ENCODE results near the gene ZFPL1. TPM values are rescaled to one million over a fixed set of nuclear protein-coding genes. Genes with fewer than 3 reads are reported as not detected.

Gene ZFPL1
- total and polyA plus RNA-seq, 9 of the 15 experiments (the other 6 are each of a cell fraction or from before 2014, with no cell fraction given) = 3.7 to 37.5 (median 22.7) TPM

GRCh38 chr11:65040847-65041622 lies 43.0 kb upstream of the ZFPL1 start, which contains the start of gene SAC3D1 (continued):
- TF ChIP-seq, protein P1, sequence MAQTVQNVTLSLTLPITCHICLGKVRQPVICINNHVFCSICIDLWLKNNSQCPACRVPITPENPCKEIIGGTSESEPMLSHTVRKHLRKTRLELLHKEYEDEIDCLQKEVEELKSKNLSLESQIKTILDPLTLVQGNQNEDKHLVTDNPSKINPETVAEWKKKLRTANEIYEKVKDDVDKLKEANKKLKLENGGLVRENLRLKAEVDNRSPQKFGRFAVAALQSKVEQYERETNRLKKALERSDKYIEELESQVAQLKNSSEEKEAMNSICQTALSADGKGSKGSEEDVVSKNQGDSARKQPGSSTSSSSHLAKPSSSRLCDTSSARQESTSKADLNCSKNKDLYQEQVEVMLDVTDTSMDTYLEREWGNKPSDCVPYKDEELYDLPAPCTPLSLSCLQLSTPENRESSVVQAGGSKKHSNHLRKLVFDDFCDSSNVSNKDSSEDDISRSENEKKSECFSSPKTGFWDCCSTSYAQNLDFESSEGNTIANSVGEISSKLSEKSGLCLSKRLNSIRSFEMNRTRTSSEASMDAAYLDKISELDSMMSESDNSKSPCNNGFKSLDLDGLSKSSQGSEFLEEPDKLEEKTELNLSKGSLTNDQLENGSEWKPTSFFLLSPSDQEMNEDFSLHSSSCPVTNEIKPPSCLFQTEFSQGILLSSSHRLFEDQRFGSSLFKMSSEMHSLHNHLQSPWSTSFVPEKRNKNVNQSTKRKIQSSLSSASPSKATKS (CRISPR knock-in tag; IDR thresholded peaks at IDR 0.05) = no peak
- TF ChIP-seq, protein P2, sequence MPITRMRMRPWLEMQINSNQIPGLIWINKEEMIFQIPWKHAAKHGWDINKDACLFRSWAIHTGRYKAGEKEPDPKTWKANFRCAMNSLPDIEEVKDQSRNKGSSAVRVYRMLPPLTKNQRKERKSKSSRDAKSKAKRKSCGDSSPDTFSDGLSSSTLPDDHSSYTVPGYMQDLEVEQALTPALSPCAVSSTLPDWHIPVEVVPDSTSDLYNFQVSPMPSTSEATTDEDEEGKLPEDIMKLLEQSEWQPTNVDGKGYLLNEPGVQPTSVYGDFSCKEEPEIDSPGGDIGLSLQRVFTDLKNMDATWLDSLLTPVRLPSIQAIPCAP (CRISPR knock-in tag; IDR thresholded peaks at IDR 0.05; ENCODE audit: borderline replicate concordance) = no peak
- TF ChIP-seq CHD1 (IDR thresholded peaks at IDR 0.05; ENCODE audit: low read length) (no peak), MTA3 (IDR thresholded peaks at IDR 0.05; ENCODE audit: borderline replicate concordance) (peak; percentile 56), NRF1 (conservative IDR thresholded peaks at IDR 0.05 in 1 of 2, IDR thresholded peaks at IDR 0.05 in 1 of 2) (peak; percentile 61 to 63), ZBTB34 (CRISPR knock-in tag; IDR thresholded peaks at IDR 0.05) (no peak), FIP1L1 (IDR thresholded peaks at IDR 0.05; ENCODE audit: low read depth, low read length, poor library complexity, severe bottlenecking) (peak; percentile 52), ZNF431 (CRISPR knock-in tag; IDR thresholded peaks at IDR 0.05) (peak; percentile 70; the same call in 1 of the 2 replicates), FOXJ3 (CRISPR knock-in tag; IDR thresholded peaks at IDR 0.05) (no peak), ZBTB12 (CRISPR knock-in tag; IDR thresholded peaks at IDR 0.05) (no peak)
- TF ChIP-seq, protein P3, sequence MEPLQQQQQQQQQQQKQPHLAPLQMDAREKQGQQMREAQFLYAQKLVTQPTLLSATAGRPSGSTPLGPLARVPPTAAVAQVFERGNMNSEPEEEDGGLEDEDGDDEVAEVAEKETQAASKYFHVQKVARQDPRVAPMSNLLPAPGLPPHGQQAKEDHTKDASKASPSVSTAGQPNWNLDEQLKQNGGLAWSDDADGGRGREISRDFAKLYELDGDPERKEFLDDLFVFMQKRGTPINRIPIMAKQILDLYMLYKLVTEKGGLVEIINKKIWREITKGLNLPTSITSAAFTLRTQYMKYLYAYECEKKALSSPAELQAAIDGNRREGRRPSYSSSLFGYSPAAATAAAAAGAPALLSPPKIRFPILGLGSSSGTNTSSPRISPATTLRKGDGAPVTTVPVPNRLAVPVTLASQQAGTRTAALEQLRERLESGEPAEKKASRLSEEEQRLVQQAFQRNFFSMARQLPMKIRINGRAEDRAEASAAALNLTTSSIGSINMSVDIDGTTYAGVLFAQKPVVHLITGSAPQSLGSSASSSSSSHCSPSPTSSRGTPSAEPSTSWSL (CRISPR knock-in tag; IDR thresholded peaks at IDR 0.05; ENCODE audit: borderline replicate concordance) = no peak
- TF ChIP-seq, protein P4, sequence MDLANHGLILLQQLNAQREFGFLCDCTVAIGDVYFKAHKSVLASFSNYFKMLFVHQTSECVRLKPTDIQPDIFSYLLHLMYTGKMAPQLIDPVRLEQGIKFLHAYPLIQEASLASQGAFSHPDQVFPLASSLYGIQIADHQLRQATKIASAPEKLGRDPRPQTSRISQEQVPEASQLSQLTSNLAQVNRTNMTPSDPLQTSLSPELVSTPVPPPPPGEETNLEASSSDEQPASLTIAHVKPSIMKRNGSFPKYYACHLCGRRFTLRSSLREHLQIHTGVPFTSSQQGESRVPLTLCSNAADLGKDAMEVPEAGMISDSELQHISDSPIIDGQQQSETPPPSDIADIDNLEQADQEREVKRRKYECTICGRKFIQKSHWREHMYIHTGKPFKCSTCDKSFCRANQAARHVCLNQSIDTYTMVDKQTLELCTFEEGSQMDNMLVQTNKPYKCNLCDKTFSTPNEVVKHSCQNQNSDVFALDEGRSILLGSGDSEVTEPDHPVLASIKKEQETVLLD (IDR thresholded peaks at IDR 0.05) = no peak

Measured in K562 (cell line).